Caki2 (cell line): ENCODE measurements around the gene PAX9. TPM values are rescaled to one million over a fixed set of nuclear protein-coding genes. Genes with fewer than 3 reads are reported as not detected.

Experiments
- DNase-seq: peaks from one replicate; pipeline ENCODE4 v3.0.0-alpha.2; 2015; ENCODE audit warnings: low read depth
- in situ Hi-C: cut with HindIII; loops from 2 replicates; pipeline ENCODE4 v1.10.0; 2016; ENCODE audit warnings: low sequenced_read_pairs, low pct_unique_long_range_greater_than_20kb, mixed read lengths
- total RNA-seq: library from RNA; depleted of rRNA; stranded (reverse); fragments of >200 nt; shearing (Covaris generic); gene quantifications from 2 replicates; pipeline ENCODE4 v1.2.3, GENCODE V29; 2014; ENCODE audit warnings: low replicate concordance

The PAX9 gene
- total RNA-seq, 1 experiment from 2014 or later: 0.34 TPM

- no peak for DNase-seq
- in situ Hi-C loops: no loop called here
Measured at GRCh38 chr14:36654794-36655381, 6.8 kb upstream of the PAX9 start.

GRCh38 chr14:36655571-36655962, 6.1 kb upstream of the PAX9 start:
- no peak for DNase-seq
- in situ Hi-C loops: no loop called here

GRCh38 chr14:36655963-36656686, 5.5 kb upstream of the PAX9 start:
- in situ Hi-C loops: no loop called here
- no peak for DNase-seq

GRCh38 chr14:36656687-36657398, 4.8 kb upstream of the PAX9 start:
- no peak for DNase-seq
- in situ Hi-C loops: no loop called here

- no peak for DNase-seq
- in situ Hi-C loops: no loop called here
Measured at GRCh38 chr14:36657399-36658122, 4.1 kb upstream of the PAX9 start.

GRCh38 chr14:36658123-36659009, 3.3 kb upstream of the PAX9 start:
- no peak for DNase-seq
- in situ Hi-C loops: no loop called here

- DNase-seq: no peak
- in situ Hi-C loops: no loop called here
Measured at GRCh38 chr14:36659010-36659821, 2.4 kb upstream of the PAX9 start.

- no peak for DNase-seq
Measured at GRCh38 chr14:36659822-36660735, 1.6 kb upstream of the PAX9 start.

GRCh38 chr14:36660736-36661505, 739 bp upstream of the PAX9 start:
- in situ Hi-C loops: no loop called here
- DNase-seq: no peak

More at GRCh38 chr14:36659822-36660735, 1.6 kb upstream of the PAX9 start:
- in situ Hi-C loops: no loop called here

GRCh38 chr14:36662258-36662542, 540 bp downstream of the PAX9 start:
- in situ Hi-C loops: no loop called here
- no peak for DNase-seq

GRCh38 chr14:36662543-36663403, 1.1 kb downstream of the PAX9 start:
- in situ Hi-C loops: no loop called here
- no peak for DNase-seq

GRCh38 chr14:36663404-36664321, 2.0 kb downstream of the PAX9 start:
- DNase-seq: no peak
- in situ Hi-C loops: no loop called here

GRCh38 chr14:36664322-36665193, 2.9 kb downstream of the PAX9 start:
- DNase-seq: no peak
- in situ Hi-C loops: no loop called here
